K562 (cell line): ENCODE data around the gene PYGB. TPM values are rescaled to one million over a fixed set of nuclear protein-coding genes. Genes with fewer than 3 reads are reported as not detected.

Source experiments
- ATAC-seq: fragments of 200-7000 bp; cut with Tn5 transposase; 3 replicates; pipeline ENCODE4 v1.9.1; 2020; ENCODE audit warnings: moderate library complexity
- BruUV-seq: library from RNA; stranded (reverse); fragments of 400-500 nt; replicated peaks from 2 replicates; lab custom pipeline; 2021; lab: Mats Ljungman, UMichigan
- CTCF ChIA-PET: fragments of 300-600 bp; formaldehyde crosslinking; extraction: SDS; loops from one replicate; lab custom pipeline; 2021; ENCODE audit warnings: low intra/inter-chr PET ratio; lab: Yijun Ruan, JAX
- POLR2A ChIA-PET: fragments of 300-600, 350-650 bp; sonication (Branson Sonifier 250); formaldehyde crosslinking; extraction: SDS; loops from one replicate; lab custom pipeline; 2021; ENCODE audit warnings: antibody characterized with exemption, inconsistent platforms; lab: Yijun Ruan, JAX
- DNase-seq, 4 experiments: peaks; one replicate each; pipeline versions ENCODE4 v3.0.0 to v3.0.0-alpha.2; 2011 to 2018; ENCODE audit warnings: low spot score in 3 of 4, mixed read lengths in 3 of 4; ENCODE audit errors: extremely low read depth in 1 of 4
- FAIRE-seq: peaks from 2 replicates; lab custom pipeline; 2011; peaks lifted over from hg19 to GRCh38; lab: Jason Lieb, UNC
- H2AFZ ChIP-seq: 2 replicates; pipeline ENCODE4 v1.6.0; 2011; ENCODE audit warnings: low read depth, low read length, control low read depth, inconsistent platforms
- H3K27ac ChIP-seq: fragments of 200-600 bp; 3 replicates; pipeline ENCODE4 v1.8.0; 2011; ENCODE audit warnings: low read depth, mild to moderate bottlenecking, control low read depth, inconsistent platforms, low read length, moderate library complexity, mixed read lengths; ENCODE audit errors: extremely low read depth
- H3K27me3 ChIP-seq, 2 experiments: fragments of 300-600 bp in 1 of 2; 2 replicates in 1 of 2; 3 replicates in 1 of 2; pipeline versions ENCODE4 v1.6.0 to v1.8.0; 2011; ENCODE audit warnings: inconsistent platforms in 2 of 2, low read length in 2 of 2, mild to moderate bottlenecking in 1 of 2, mixed read lengths in 1 of 2, moderate library complexity in 1 of 2; ENCODE audit not compliant: control insufficient read depth in 2 of 2, insufficient read depth in 2 of 2
- H3K36me3 ChIP-seq: fragments of 300-600 bp; 3 replicates; pipeline ENCODE4 v1.8.0; 2011; ENCODE audit warnings: mild to moderate bottlenecking, low read length, inconsistent platforms; ENCODE audit not compliant: control insufficient read depth, insufficient read depth
- H3K4me1 ChIP-seq, 2 experiments: fragments of 200-600 bp in 1 of 2; replicated peaks in 1 of 2; 2 replicates in 1 of 2; 3 replicates in 1 of 2; pipeline versions ENCODE4 v1.5.1 to v1.8.0; 2011; ENCODE audit warnings: inconsistent platforms in 2 of 2, low read length in 2 of 2, mild to moderate bottlenecking in 1 of 2, mixed read lengths in 1 of 2, moderate library complexity in 1 of 2; ENCODE audit not compliant: control insufficient read depth in 2 of 2, insufficient read depth in 2 of 2
- H3K4me2 ChIP-seq: 2 replicates; pipeline ENCODE4 v1.6.1; 2011; ENCODE audit warnings: low read length, control low read depth, inconsistent platforms, mixed read lengths; ENCODE audit not compliant: insufficient read depth
- H3K4me3 ChIP-seq: fragments of 200-600 bp; sonication (generic), shearing (Covaris generic); 2 replicates; pipeline ENCODE4 v1.5.1; 2016; ENCODE audit warnings: control low read depth, inconsistent platforms
- H3K79me2 ChIP-seq: fragments of 200-600 bp; 3 replicates; pipeline ENCODE4 v1.8.0; 2011; ENCODE audit warnings: low read length, inconsistent platforms; ENCODE audit not compliant: control insufficient read depth, insufficient read depth
- H3K9ac ChIP-seq, 2 experiments: 2 replicates each; pipeline versions ENCODE4 v1.6.0 to v1.6.1; 2011; ENCODE audit warnings: low read depth in 2 of 2, low read length in 2 of 2, control low read depth in 1 of 2, inconsistent platforms in 1 of 2, mild to moderate bottlenecking in 1 of 2, mixed read lengths in 1 of 2; ENCODE audit not compliant: insufficient read depth in 1 of 2
- H3K9me1 ChIP-seq: one replicate; pipeline ENCODE4 v1.6.0; 2011; ENCODE audit warnings: inconsistent platforms, mild to moderate bottlenecking, low read length, moderate library complexity; ENCODE audit not compliant: control insufficient read depth, insufficient read depth
- H3K9me3 ChIP-seq: replicated peaks from 2 replicates; pipeline ENCODE4 v1.5.1; 2011; ENCODE audit warnings: low read depth, low read length, inconsistent platforms; ENCODE audit not compliant: control insufficient read depth, insufficient read depth
- H4K20me1 ChIP-seq: replicated peaks from 2 replicates; pipeline ENCODE4 v1.6.1; 2011; ENCODE audit warnings: low read length, inconsistent platforms, mixed read lengths; ENCODE audit not compliant: control insufficient read depth, insufficient read depth
- AFF1 ChIP-seq, 2 experiments: fragments of 450-650 bp; IDR thresholded peaks; 2 replicates each; pipeline ENCODE4 v1.6.1; 2018; ENCODE audit warnings: mild to moderate bottlenecking in 2 of 2, low read depth in 1 of 2; ENCODE audit not compliant: partially characterized antibody in 2 of 2
- ATF1 ChIP-seq, 2 experiments: fragments of 450-650 bp in 1 of 2; IDR thresholded peaks; 2 replicates each; pipeline ENCODE4 v1.6.1; 2016; ENCODE audit warnings: missing compliant biosample characterization in 1 of 2, missing genetic modification characterization in 1 of 2
- CBX3 ChIP-seq, 2 experiments: IDR thresholded peaks; 1 replicate in 1 of 2; 2 replicates in 1 of 2; pipeline ENCODE4 v1.6.1; 2012; ENCODE audit warnings: inconsistent platforms in 2 of 2, low read length in 2 of 2, borderline replicate concordance in 1 of 2, control low read depth in 1 of 2
- CC2D1A ChIP-seq: fragments of 450-650 bp; IDR thresholded peaks from 2 replicates; pipeline ENCODE4 v1.6.1; 2017; ENCODE audit warnings: mild to moderate bottlenecking
- ESRRA ChIP-seq: fragments of 450-650 bp; IDR thresholded peaks from 2 replicates; pipeline ENCODE4 v1.6.1; 2014; ENCODE audit warnings: low read depth, mild to moderate bottlenecking, moderate library complexity, borderline replicate concordance
- GABPA ChIP-seq: fragments of 200-800 bp; sonication (Bioruptor generic); conservative IDR thresholded peaks from 2 replicates; pipeline ENCODE4 v1.6.1; 2016; ENCODE audit warnings: low read depth, missing genetic modification characterization, missing compliant biosample characterization
- HMBOX1 ChIP-seq: sonication (generic); IDR thresholded peaks from 2 replicates; pipeline ENCODE4 v1.6.1; 2016
- MAFF ChIP-seq: IDR thresholded peaks from 2 replicates; pipeline ENCODE4 v1.6.1; 2012; ENCODE audit warnings: low read length, improper control_type of control experiment
- MAFK ChIP-seq: IDR thresholded peaks from 2 replicates; pipeline ENCODE4 v1.6.1; 2011; ENCODE audit warnings: low read length, improper control_type of control experiment
- NFE2 ChIP-seq: IDR thresholded peaks from 2 replicates; pipeline ENCODE4 v1.6.1; 2014; ENCODE audit warnings: antibody characterized with exemption, low read depth
- NR2C1 ChIP-seq, 2 experiments: fragments of 450-650 bp; IDR thresholded peaks; 2 replicates each; pipeline ENCODE4 v1.6.1; 2017; ENCODE audit warnings: mild to moderate bottlenecking in 2 of 2, antibody characterized with exemption in 1 of 2, inconsistent platforms in 1 of 2, missing compliant biosample characterization in 1 of 2, missing genetic modification characterization in 1 of 2
- PHTF2 ChIP-seq: fragments of 250-450 bp; sonication (Bioruptor Pico); IDR thresholded peaks from 2 replicates; pipeline ENCODE4 v1.5.0; 2021; ENCODE audit warnings: mild to moderate bottlenecking
- SMAD2 ChIP-seq: fragments of 150-350 bp; IDR thresholded peaks from 2 replicates; pipeline ENCODE4 v1.6.1; 2014; ENCODE audit warnings: low read depth, mild to moderate bottlenecking, low read length
- ZNF79 ChIP-seq: fragments of 250-450 bp; sonication (Bioruptor Pico); IDR thresholded peaks from 2 replicates; pipeline ENCODE4 v1.4.0; 2020; ENCODE audit warnings: low read depth, mild to moderate bottlenecking, moderate library complexity
- WGBS: fragments of 100-300 bp; shearing (Covaris generic); methylation state at CpG from one replicate; pipeline ENCODE4 v1.1.6; 2016; ENCODE audit warnings: low coverage, mixed read lengths; ENCODE audit not compliant: insufficient coverage; ENCODE audit errors: missing lambda C conversion rate; 5-methylcytosine and 5-hydroxymethylcytosine counted together
- in situ Hi-C: fragments of 300-500 bp; cut with MboI; formaldehyde crosslinking; loops from 4 replicates; pipeline ENCODE4 v1.15.0; 2018; ENCODE audit warnings: inconsistent platforms, mixed read lengths
- intact Hi-C: fragments of 100-400 bp; cut with micrococcal nuclease; formaldehyde crosslinking; loops from 2 replicates; pipeline ENCODE4 v1.14.2; 2022
- polyA plus RNA-seq, 8 experiments: library from polyadenylated mRNA; depleted of rRNA in 4 of 8; stranded (reverse) in 5 of 8; unstranded in 3 of 8; fragments of >200 nt; fragmentation: Nextera tagmentation in 2 of 8; fragmentation: Illumina TruSeq in 1 of 8; extraction: Ambion mirVana in 2 of 8; extraction: Trizol in 1 of 8; gene quantifications; 2 replicates each; pipeline versions ENCODE4 v1.2.1 to v1.2.3, GENCODE V29; 2011 to 2014; ENCODE audit warnings: inconsistent platforms in 1 of 8, missing spikeins in 1 of 8
- total RNA-seq, 7 experiments: library from RNA; depleted of rRNA in 6 of 7; stranded (reverse); fragments of >200 nt in 6 of 7; fragmentation: Illumina TruSeq in 2 of 7; extraction: Trizol in 2 of 7; gene quantifications; 2 replicates each; pipeline versions ENCODE4 v1.2.1 to v1.2.3, GENCODE V29; 2011 to 2021; ENCODE audit warnings: low replicate concordance in 1 of 7

PYGB gene
- total and polyA plus RNA-seq, 9 of the 15 experiments (the other 6 are each of a cell fraction or from before 2014, with no cell fraction given) = 0.34 to 18.0 (median 9.8) TPM

- Histone ChIP-seq H3K9ac (peak overlapping the region; percentile 34 to 81; a peak in 3 of 4 replicates), H2AFZ (peak overlapping the region; percentile 48; the same call in 1 of the 2 replicates), H3K27me3 (no peaks in the 10 kb centered on the region), H3K27ac (peak overlapping the region; percentile 74), H3K4me3 (peak overlapping the region; percentile 6; the same call in 1 of the 2 replicates), H3K4me2 (peak overlapping the region; percentile 68), H3K79me2 (no peaks in the 10 kb centered on the region), H3K4me1 (peaks cover 32 to 41% of the 10 kb centered on the region in 2 experiments), H3K9me3 (no peaks in the 10 kb centered on the region), H3K36me3 (peaks cover 6% of the 10 kb centered on the region; the same call in 2 of the 3 replicates), H3K9me1 (peaks cover 12% of the 10 kb centered on the region), H4K20me1 (no peaks in the 10 kb centered on the region)
- intact Hi-C loops = loop anchor here (1.0 to 2.0 kb wide), 2 partner anchors 80 to 89 kb away; partner anchors contain the start of gene ABHD12
- ChIA-PET POLR2A (interaction anchor here (1.0 kb wide), 1 partner anchor 81 kb away, joined by 7 read pairs; no protein-coding TSS in a partner anchor), CTCF (no interaction called here)
- in situ Hi-C loops = no loop called here
- ATAC-seq = peak; percentile 98
- no TSS peak for BruUV-seq
- peak; percentile 96 for FAIRE-seq
- peak; percentile 61 to 88 (median 70) for DNase-seq
- WGBS = 34% methylated on average over 5 of the region's 6 CpGs
- TF ChIP-seq AFF1 (IDR thresholded peaks at IDR 0.05; ENCODE audit: low read depth in 1 of 2, partially characterized antibody in 2 of 2) (peak in 1 of 2 experiments; percentile 28), NFE2 (peak; percentile 56; the same call in 1 of the 2 replicates), ESRRA (peak; percentile 75; the same call in 1 of the 2 replicates), CC2D1A (0 out of 2 replicates have a peak, but pooled peaks have one; percentile 21), NR2C1 (IDR thresholded peaks at IDR 0.05) (peak; percentile 65), NR2C1 (tag; IDR thresholded peaks at IDR 0.05) (peak; percentile 70), CBX3 (IDR thresholded peaks at IDR 0.05; ENCODE audit: borderline replicate concordance in 1 of 2, low read length in 2 of 2) (no peak), HMBOX1 (0 out of 2 replicates have a peak, but pooled peaks have one; percentile 24), ATF1 (CRISPR knock-in tag; IDR thresholded peaks at IDR 0.05) (no peak), ATF1 (tag; IDR thresholded peaks at IDR 0.05) (peak; percentile 44; the same call in 1 of the 2 replicates), PHTF2 (CRISPR knock-in tag) (no peak), GABPA (tag) (0 out of 2 replicates have a peak, but pooled peaks have one; percentile 39), ZNF79 (no peak), MAFK (peak; percentile 75), SMAD2 (no peak), MAFF (peak; percentile 61; the same call in 1 of the 2 replicates)
Observed at GRCh38 chr20:25310268-25310920, 62.5 kb downstream of the PYGB start.
